GM19043 (cell line): ENCODE results near the gene AHCYL2.

Source experiments
- ATAC-seq: cut with Tn5 transposase; IDR thresholded peaks from one replicate; pipeline ENCODE4 v1.9.1; 2021; ENCODE audit warnings: low read depth; ENCODE audit not compliant: unreplicated experiment

AHCYL2 gene

GRCh38 chr7:129224251-129225205 lies at the start of gene AHCYL2:
Gene AHCYL2, plus strand, starts transcription at chr7:129225030.
- ATAC-seq = peak; percentile 85

DNA sequence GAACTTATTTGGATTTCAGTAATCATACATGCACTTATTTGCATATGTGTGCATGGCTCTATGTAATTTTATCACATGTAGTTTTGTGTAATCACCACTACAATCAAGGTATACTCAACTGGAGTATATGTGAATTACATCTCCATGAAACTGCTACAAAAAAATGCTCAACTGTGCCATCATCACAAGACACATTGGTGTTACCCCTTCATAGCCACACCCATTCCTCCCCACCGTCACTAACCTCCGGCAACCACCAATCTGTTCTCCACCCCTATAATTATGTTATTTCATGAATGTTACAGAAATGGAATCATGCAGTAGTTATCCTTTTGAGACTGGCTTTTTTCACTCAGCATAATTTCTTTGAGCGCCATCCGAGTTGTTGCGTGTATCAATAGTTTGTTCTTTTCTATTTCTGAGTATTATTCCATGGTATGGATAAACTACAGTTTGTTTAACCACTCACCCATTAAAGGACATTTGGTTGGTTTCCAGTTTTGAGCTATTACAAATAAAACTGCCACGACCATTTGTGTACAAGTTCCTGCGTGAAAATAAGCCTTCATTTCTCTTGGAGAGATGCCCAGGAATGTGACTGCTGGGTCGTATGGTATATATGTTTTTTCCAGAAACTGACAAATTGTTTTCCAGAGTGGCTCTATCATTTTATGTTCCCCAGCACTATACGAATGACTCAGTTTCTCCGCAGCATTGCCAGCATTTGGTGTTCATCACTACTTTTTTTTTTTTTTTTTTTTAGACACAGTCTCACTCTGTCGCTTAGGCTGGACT lies 47.7 kb upstream of the AHCYL2 start:
- ATAC-seq = no peak

DNA sequence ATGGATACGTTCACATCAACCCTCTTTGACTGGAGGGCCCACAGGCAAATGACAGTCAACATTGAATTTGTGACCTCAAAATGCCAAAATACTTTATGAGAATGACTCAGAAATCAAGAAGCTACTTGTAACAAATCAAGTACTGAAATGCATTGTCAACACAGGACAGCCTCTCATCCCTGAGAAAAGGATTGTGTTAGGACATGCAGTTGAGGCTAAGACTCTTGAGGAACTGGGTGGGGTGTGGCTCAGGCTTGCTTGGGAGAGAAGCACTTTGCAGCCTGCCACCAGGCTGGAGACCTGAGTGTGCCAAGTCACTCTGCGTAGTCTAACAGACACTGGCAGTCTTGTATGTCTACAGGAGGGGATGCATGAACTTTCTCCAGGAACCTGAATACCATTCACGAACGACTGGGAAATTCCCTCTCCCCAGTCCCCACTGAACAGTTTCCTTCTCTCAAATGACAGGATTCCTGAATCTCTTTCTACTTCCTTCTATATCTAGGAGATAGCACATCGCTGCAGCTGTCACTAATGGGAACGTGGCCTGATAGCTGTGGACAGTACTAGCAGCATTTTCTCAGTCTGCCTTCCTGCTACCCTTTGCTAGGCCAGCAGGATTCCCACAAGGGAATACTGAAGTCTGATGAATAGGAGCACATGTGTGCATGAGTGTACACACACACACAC lies 39.7 kb upstream of the AHCYL2 start:
- ATAC-seq = no peak

DNA sequence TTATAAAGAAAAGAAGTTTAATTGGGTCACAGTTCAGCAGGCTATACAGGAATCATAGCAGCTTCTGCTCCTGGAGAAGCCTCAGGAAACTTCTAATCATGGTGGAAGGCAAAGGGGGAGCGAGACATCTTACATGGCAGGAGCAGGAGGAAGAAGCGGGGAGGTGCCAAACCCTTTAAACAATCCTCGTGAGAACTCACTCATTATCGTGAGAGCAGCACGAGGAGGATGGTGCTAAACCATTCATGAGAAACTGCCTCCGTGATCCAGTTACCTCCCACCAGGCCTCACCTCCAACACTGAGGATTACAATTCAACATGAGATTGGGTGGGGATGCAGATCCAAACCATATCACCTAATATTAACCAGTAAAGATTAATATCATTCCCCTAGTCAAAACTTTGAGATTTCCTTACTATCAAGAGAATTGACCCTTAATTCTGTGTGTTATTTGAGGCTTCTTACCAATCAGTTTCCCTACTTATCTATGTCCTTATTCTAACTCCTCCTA lies 38.0 kb upstream of the AHCYL2 start:
- no peak for ATAC-seq

GRCh38 chr7:129187681-129188371 lies 37.0 kb upstream of the AHCYL2 start:
- no peak for ATAC-seq

DNA sequence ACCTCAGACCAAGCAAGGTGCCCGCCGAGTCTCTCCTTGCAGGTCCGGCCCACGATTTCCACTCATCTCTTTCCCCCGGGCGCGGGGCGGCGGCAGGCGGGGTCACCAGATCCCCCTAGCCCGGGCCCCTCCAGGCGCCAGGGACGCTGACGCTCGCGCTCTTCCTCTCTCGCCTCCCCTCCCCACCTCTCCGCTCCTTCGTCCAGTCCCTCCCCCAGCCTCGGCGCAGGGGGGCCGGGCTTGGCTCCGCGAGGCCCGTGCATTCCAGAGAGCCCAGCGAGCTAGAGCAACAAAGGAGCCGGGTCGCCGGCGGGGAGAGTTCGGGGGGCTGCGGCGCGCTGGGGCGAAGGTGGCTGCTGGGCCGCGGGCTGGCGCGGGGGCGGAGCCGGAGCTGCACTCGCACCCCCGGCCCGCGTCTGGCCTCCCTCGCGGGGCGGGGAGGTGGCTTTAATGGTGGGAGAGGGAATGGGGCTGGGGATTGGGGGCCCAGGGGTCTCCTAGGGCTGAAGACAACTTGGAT lies 36.4 kb upstream of the AHCYL2 start, which contains the start of gene SMO:
SMO (plus strand) TSS at position 262 of the 520 bp plus-strand sequence. CDS start 519 bp downstream, outside the sequence.
- ATAC-seq = no peak

DNA sequence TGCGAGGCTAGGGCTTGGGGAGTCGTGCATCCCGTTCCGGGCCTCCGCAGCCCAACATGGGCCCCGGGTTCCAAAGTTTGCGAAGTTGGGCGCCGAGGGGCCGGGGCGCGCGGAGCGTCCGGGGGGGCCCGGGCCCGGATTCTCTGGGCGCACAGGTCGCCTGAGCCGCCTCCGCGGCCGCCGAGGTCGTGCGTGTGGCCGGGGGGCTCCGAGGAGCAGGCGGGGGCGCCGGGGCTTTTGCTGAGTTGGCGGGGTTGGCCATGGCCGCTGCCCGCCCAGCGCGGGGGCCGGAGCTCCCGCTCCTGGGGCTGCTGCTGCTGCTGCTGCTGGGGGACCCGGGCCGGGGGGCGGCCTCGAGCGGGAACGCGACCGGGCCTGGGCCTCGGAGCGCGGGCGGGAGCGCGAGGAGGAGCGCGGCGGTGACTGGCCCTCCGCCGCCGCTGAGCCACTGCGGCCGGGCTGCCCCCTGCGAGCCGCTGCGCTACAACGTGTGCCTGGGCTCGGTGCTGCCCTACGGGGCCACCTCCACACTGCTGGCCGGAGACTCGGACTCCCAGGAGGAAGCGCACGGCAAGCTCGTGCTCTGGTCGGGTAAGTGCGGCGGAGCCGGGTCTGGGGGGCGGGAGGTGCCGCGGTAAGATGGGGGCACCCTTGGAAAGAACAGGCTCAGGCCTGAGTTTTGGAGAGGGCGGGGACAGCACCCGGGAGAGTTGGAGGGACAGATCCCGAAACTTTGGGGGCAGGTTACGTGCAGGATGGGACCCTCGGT lies 35.8 kb upstream of the AHCYL2 start:
- ATAC-seq = no peak

GRCh38 chr7:129189661-129190310 lies 35.0 kb upstream of the AHCYL2 start:
- no peak for ATAC-seq

GRCh38 chr7:129191272-129191671 lies 33.6 kb upstream of the AHCYL2 start:
- no peak for ATAC-seq

DNA sequence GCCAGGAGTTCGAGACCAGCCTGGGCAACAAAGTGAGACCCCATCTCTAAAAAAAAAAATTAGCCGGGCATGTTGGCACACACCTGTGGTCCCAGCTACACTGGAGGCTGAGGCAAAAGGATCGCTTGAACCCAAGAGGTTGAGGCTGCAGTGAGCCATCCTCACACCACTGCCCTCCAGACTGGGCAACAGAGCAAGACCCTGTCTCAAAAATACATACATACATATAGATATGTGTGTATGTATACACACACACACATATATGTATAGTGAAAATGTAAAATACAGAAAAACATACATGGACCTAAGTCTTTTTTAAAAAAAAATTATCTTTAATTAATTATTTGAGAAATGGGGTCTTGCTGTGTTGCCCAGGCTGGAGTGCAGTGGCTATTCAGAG lies 30.9 kb upstream of the AHCYL2 start:
- ATAC-seq = no peak

- ATAC-seq = no peak
Measured at GRCh38 chr7:129197771-129198170, 27.1 kb upstream of the AHCYL2 start.

DNA sequence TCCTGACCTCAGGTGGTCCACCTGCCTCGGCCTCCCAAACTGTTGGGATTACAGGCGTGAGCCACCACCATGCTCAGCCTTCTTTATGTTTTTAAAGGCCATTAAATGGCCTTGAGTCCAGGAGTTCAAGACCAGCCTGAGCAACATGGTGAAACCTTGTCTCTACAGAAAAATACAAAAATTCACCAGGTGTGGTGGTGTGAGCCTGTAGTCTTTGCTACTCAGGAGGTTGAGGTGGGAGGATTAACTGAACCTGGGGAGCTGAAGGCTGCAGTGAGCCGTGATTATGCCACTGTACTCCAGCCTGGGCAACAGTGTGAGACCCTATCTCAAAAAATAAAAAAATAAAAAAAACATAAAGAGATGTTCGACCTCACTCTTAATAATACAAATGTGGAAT lies 25.4 kb upstream of the AHCYL2 start:
- ATAC-seq = no peak

GRCh38 chr7:129202058-129202777 lies 22.6 kb upstream of the AHCYL2 start:
- ATAC-seq = no peak

GRCh38 chr7:129203050-129203741 lies 21.6 kb upstream of the AHCYL2 start:
- no peak for ATAC-seq

DNA sequence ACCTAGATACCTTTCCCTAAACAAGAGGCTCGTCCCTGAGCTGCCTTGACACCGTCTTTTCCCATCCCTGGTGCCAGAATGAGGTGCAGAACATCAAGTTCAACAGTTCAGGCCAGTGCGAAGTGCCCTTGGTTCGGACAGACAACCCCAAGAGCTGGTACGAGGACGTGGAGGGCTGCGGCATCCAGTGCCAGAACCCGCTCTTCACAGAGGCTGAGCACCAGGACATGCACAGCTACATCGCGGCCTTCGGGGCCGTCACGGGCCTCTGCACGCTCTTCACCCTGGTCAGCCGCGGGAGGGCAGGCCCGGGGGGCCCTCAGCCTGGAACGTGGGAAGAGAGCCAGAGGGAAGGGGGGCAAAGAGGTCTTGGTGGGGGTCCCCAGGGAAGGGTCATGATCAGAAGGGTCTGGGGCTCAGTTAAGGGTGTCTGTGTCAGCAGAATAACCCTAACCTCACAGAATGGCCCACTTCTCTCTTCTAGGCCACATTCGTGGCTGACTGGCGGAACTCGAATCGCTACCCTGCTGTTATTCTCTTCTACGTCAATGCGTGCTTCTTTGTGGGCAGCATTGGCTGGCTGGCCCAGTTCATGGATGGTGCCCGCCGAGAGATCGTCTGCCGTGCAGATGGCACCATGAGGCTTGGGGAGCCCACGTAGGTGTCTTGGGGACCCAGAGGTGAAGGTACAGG lies 19.6 kb upstream of the AHCYL2 start:
- no peak for ATAC-seq

DNA sequence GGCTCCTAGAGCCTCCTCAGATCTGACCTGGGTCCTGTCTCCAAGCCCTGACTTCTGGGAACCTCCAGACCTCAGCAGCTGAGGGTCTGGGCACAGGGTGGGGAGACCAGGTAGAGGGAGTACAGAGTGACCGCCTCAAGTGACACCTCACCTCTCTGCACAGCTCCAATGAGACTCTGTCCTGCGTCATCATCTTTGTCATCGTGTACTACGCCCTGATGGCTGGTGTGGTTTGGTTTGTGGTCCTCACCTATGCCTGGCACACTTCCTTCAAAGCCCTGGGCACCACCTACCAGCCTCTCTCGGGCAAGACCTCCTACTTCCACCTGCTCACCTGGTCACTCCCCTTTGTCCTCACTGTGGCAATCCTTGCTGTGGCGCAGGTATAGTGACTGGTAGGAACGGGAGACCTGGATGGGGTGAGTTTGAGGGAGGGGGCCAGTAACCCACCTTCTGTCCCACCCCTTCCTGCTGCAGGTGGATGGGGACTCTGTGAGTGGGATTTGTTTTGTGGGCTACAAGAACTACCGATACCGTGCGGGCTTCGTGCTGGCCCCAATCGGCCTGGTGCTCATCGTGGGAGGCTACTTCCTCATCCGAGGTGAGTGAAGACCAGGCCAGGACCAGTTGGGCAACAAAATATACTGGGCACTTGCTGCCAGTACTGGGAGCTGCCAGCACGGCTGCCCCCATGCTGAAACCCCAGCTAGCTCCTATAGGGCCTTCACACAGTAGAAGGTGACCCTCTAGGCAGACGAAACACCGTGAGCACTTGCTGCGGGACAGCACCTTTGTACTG lies 18.6 kb upstream of the AHCYL2 start:
- ATAC-seq = no peak
